Vagina (tissue), 2 donors: ENCODE results near the gene NFIB.

Source experiments
- POLR2A ChIP-seq, 2 donors: fragments of 450-650 bp; IDR thresholded peaks; one replicate each; pipeline ENCODE4 v1.6.1; 2017; ENCODE audit warnings: antibody characterized with exemption in 2 of 2, mild to moderate bottlenecking in 2 of 2, moderate library complexity in 2 of 2
- POLR2AphosphoS5 ChIP-seq, 2 donors: sonication (generic); formaldehyde crosslinking; IDR thresholded peaks; one replicate each; pipeline ENCODE4 v1.9.0; 2017; ENCODE audit warnings: antibody characterized with exemption in 2 of 2, mild to moderate bottlenecking in 2 of 2, low read depth in 1 of 2; ENCODE audit not compliant: insufficient read depth in 1 of 2
- TF ChIP-seq, protein P1 (sequence below), 3 experiments: fragments of 450-650 bp in 2 of 3; fragments of 200-600 bp in 1 of 3; sonication (generic) in 1 of 3; IDR thresholded peaks; one replicate each; pipeline ENCODE4 v1.5.1; 2017 to 2019; ENCODE audit warnings: antibody characterized with exemption in 3 of 3, mild to moderate bottlenecking in 2 of 3, moderate library complexity in 2 of 3

DNA sequence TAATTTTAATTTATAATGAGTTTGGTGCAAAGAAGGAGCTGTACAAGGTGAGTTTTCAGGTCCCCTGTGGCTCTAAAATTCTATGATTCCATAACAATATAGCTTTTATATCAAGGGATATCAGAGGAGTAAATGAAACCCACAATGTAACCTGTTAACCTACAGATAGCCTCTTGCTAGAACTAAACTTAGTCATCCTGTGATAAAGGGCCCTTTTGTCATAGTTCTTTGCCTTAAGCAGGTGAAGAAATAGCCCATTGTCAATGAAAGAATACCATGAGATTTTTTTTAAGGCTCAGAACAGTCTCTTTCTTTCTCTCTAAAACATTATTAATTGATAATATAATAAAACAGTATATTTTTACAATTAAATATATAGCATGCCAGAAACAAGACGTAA, 127.8 kb downstream of the NFIB start:
- TF ChIP-seq, protein P1, sequence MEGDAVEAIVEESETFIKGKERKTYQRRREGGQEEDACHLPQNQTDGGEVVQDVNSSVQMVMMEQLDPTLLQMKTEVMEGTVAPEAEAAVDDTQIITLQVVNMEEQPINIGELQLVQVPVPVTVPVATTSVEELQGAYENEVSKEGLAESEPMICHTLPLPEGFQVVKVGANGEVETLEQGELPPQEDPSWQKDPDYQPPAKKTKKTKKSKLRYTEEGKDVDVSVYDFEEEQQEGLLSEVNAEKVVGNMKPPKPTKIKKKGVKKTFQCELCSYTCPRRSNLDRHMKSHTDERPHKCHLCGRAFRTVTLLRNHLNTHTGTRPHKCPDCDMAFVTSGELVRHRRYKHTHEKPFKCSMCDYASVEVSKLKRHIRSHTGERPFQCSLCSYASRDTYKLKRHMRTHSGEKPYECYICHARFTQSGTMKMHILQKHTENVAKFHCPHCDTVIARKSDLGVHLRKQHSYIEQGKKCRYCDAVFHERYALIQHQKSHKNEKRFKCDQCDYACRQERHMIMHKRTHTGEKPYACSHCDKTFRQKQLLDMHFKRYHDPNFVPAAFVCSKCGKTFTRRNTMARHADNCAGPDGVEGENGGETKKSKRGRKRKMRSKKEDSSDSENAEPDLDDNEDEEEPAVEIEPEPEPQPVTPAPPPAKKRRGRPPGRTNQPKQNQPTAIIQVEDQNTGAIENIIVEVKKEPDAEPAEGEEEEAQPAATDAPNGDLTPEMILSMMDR (IDR thresholded peaks at IDR 0.05), result no peak
- no peak for TF ChIP-seq POLR2A (IDR thresholded peaks at IDR 0.05)
- TF ChIP-seq POLR2AphosphoS5 (IDR thresholded peaks at IDR 0.05; ENCODE audit: insufficient read depth in 1 of 2, low read depth in 1 of 2), result no peak
